AG09309 (cell line): Measurements from ENCODE around the gene FGFBP3.

Experiments
- DNase-seq: peaks from one replicate; pipeline ENCODE4 v3.0.0-alpha.2; 2010; ENCODE audit warnings: low read depth
- H3K4me3 ChIP-seq: 2 replicates; pipeline ENCODE4 v1.5.1; 2011; ENCODE audit warnings: mild to moderate bottlenecking, low read depth, low read length, moderate library complexity; ENCODE audit not compliant: control insufficient read depth
- CTCF ChIP-seq: IDR thresholded peaks from 2 replicates; pipeline ENCODE4 v1.5.1; 2011; ENCODE audit warnings: mild to moderate bottlenecking, low read depth, low read length, inconsistent platforms; ENCODE audit not compliant: insufficient read depth, control insufficient read depth; ENCODE audit errors: missing control alignments

FGFBP3 gene

GRCh38 chr10:91909117-91909677 lies at the start of gene FGFBP3:
Gene FGFBP3, minus strand, starts transcription at chr10:91909486. Its CDS starts 517 bp downstream, at chr10:91908969.
- peak within 1 kb of the TSS; percentile 78 for H3K4me3 ChIP-seq
- DNase-seq = no peak
- no peak for TF ChIP-seq CTCF

- no peak for DNase-seq
- no peak for TF ChIP-seq CTCF
- no peak overlapping the region for H3K4me3 ChIP-seq
Measured at GRCh38 chr10:91957091-91957490, 47.8 kb upstream of the FGFBP3 start.

GRCh38 chr10:91955114-91955513 lies 45.8 kb upstream of the FGFBP3 start:
- TF ChIP-seq CTCF = no peak
- no peak for DNase-seq
- no peak overlapping the region for H3K4me3 ChIP-seq

- no peak for DNase-seq
- TF ChIP-seq CTCF = no peak
- no peak overlapping the region for H3K4me3 ChIP-seq
Measured at GRCh38 chr10:91953600-91954160, 44.4 kb upstream of the FGFBP3 start.

- H3K4me3 ChIP-seq = no peak overlapping the region
- DNase-seq = peak; percentile 16
- TF ChIP-seq CTCF = no peak
Measured at GRCh38 chr10:91944880-91945630, 35.8 kb upstream of the FGFBP3 start.

- no peak for TF ChIP-seq CTCF
- no peak for DNase-seq
- H3K4me3 ChIP-seq = no peak overlapping the region
Measured at GRCh38 chr10:91941426-91941825, 32.1 kb upstream of the FGFBP3 start.
